Effector memory CD4-positive, alpha-beta T cell (primary cell): ENCODE measurements around the gene IL1RAPL2.

Experiments
- DNase-seq, 3 donors: peaks; one replicate each; pipeline ENCODE4 v3.0.0-alpha.2; 2020
- H3K27ac ChIP-seq: 2 replicates; pipeline ENCODE4 v1.7.0; 2013; ENCODE audit warnings: mild to moderate bottlenecking, low read length, moderate library complexity; ENCODE audit not compliant: insufficient read depth, poor library complexity, severe bottlenecking
- H3K27me3 ChIP-seq: replicated peaks from 2 replicates; pipeline ENCODE4 v1.7.0; 2013; ENCODE audit warnings: mild to moderate bottlenecking, low read length; ENCODE audit not compliant: insufficient read depth, control insufficient read depth, poor library complexity, severe bottlenecking
- H3K36me3 ChIP-seq: 2 replicates; pipeline ENCODE4 v1.7.0; 2013; ENCODE audit warnings: mild to moderate bottlenecking, low read length, moderate library complexity; ENCODE audit not compliant: control insufficient read depth, insufficient read depth
- H3K4me1 ChIP-seq: 2 replicates; pipeline ENCODE4 v1.7.0; 2013; ENCODE audit warnings: low read length, mild to moderate bottlenecking; ENCODE audit not compliant: control insufficient read depth, insufficient read depth, poor library complexity, severe bottlenecking
- H3K4me3 ChIP-seq: 2 replicates; pipeline ENCODE4 v1.7.0; 2013; ENCODE audit warnings: low read length, low read depth, mild to moderate bottlenecking; ENCODE audit not compliant: insufficient read depth, poor library complexity, severe bottlenecking
- H3K9me3 ChIP-seq: 2 replicates; pipeline ENCODE4 v1.7.0; 2013; ENCODE audit warnings: mild to moderate bottlenecking, low read length, moderate library complexity; ENCODE audit not compliant: control insufficient read depth

Gene IL1RAPL2

GRCh38 chrX:105375816-105376215 lies 809.8 kb downstream of the IL1RAPL2 start:
- DNase-seq: no peak
- H3K9me3 ChIP-seq: no peaks in the 10 kb centered on the region

GRCh38 chrX:105424729-105425128 lies 858.7 kb downstream of the IL1RAPL2 start:
- Histone ChIP-seq H3K4me3 (no peak overlapping the region), H3K9me3 (no peaks in the 10 kb centered on the region), H3K27me3 (no peaks in the 10 kb centered on the region), H3K4me1 (no peaks in the 10 kb centered on the region), H3K27ac (no peak overlapping the region), H3K36me3 (no peaks in the 10 kb centered on the region)
- DNase-seq: no peak

More at GRCh38 chrX:105375816-105376215, 809.8 kb downstream of the IL1RAPL2 start:
- H3K4me1 ChIP-seq: no peaks in the 10 kb centered on the region
- no peak overlapping the region for H3K4me3 ChIP-seq
- no peak overlapping the region for H3K27ac ChIP-seq
- H3K36me3 ChIP-seq: no peaks in the 10 kb centered on the region
- H3K27me3 ChIP-seq: no peaks in the 10 kb centered on the region

GRCh38 chrX:105451401-105451800 lies 885.4 kb downstream of the IL1RAPL2 start:
- no peaks in the 10 kb centered on the region for H3K9me3 ChIP-seq
- H3K27ac ChIP-seq: no peak overlapping the region
- no peaks in the 10 kb centered on the region for H3K27me3 ChIP-seq
- H3K4me3 ChIP-seq: no peak overlapping the region
- no peaks in the 10 kb centered on the region for H3K4me1 ChIP-seq
- no peaks in the 10 kb centered on the region for H3K36me3 ChIP-seq
- DNase-seq: no peak

- Histone ChIP-seq H3K27me3 (no peaks in the 10 kb centered on the region), H3K36me3 (no peaks in the 10 kb centered on the region), H3K27ac (no peak overlapping the region), H3K9me3 (no peaks in the 10 kb centered on the region), H3K4me3 (no peak overlapping the region), H3K4me1 (no peaks in the 10 kb centered on the region)
- no peak for DNase-seq
Measured at GRCh38 chrX:105458846-105459245, 892.8 kb downstream of the IL1RAPL2 start.

GRCh38 chrX:105460376-105460775 lies 894.4 kb downstream of the IL1RAPL2 start:
- H3K4me3 ChIP-seq: no peak overlapping the region
- DNase-seq: no peak
- no peaks in the 10 kb centered on the region for H3K9me3 ChIP-seq
- no peaks in the 10 kb centered on the region for H3K27me3 ChIP-seq
- H3K27ac ChIP-seq: no peak overlapping the region
- no peaks in the 10 kb centered on the region for H3K36me3 ChIP-seq
- no peaks in the 10 kb centered on the region for H3K4me1 ChIP-seq

- H3K4me3 ChIP-seq: no peak overlapping the region
- H3K4me1 ChIP-seq: no peaks in the 10 kb centered on the region
- H3K36me3 ChIP-seq: no peaks in the 10 kb centered on the region
- H3K9me3 ChIP-seq: no peaks in the 10 kb centered on the region
- no peaks in the 10 kb centered on the region for H3K27me3 ChIP-seq
- H3K27ac ChIP-seq: no peak overlapping the region
- DNase-seq: no peak
Measured at GRCh38 chrX:105461016-105461415, 895.0 kb downstream of the IL1RAPL2 start.

GRCh38 chrX:105462186-105462585 lies 896.2 kb downstream of the IL1RAPL2 start:
- Histone ChIP-seq H3K27me3 (no peaks in the 10 kb centered on the region), H3K9me3 (no peaks in the 10 kb centered on the region), H3K4me1 (no peaks in the 10 kb centered on the region), H3K36me3 (no peaks in the 10 kb centered on the region), H3K27ac (no peak overlapping the region), H3K4me3 (no peak overlapping the region)
- DNase-seq: no peak

GRCh38 chrX:105463473-105463872 lies 897.5 kb downstream of the IL1RAPL2 start:
- no peak overlapping the region for H3K27ac ChIP-seq
- no peaks in the 10 kb centered on the region for H3K27me3 ChIP-seq
- H3K36me3 ChIP-seq: no peaks in the 10 kb centered on the region
- no peaks in the 10 kb centered on the region for H3K9me3 ChIP-seq
- no peak for DNase-seq
- H3K4me3 ChIP-seq: no peak overlapping the region
- H3K4me1 ChIP-seq: no peaks in the 10 kb centered on the region

- H3K36me3 ChIP-seq: no peaks in the 10 kb centered on the region
- H3K9me3 ChIP-seq: no peaks in the 10 kb centered on the region
- DNase-seq: no peak
- no peak overlapping the region for H3K27ac ChIP-seq
- no peak overlapping the region for H3K4me3 ChIP-seq
- H3K4me1 ChIP-seq: no peaks in the 10 kb centered on the region
- H3K27me3 ChIP-seq: no peaks in the 10 kb centered on the region
Measured at GRCh38 chrX:105464618-105465017, 898.6 kb downstream of the IL1RAPL2 start.

- no peaks in the 10 kb centered on the region for H3K4me1 ChIP-seq
- H3K27ac ChIP-seq: no peak overlapping the region
- no peak for DNase-seq
Measured at GRCh38 chrX:105468741-105469140, 902.7 kb downstream of the IL1RAPL2 start.

GRCh38 chrX:105471597-105471996 lies 905.6 kb downstream of the IL1RAPL2 start:
- Histone ChIP-seq H3K9me3 (no peaks in the 10 kb centered on the region), H3K4me3 (no peak overlapping the region), H3K4me1 (no peaks in the 10 kb centered on the region), H3K27me3 (no peaks in the 10 kb centered on the region), H3K27ac (no peak overlapping the region), H3K36me3 (no peaks in the 10 kb centered on the region)
- no peak for DNase-seq

More at GRCh38 chrX:105468741-105469140, 902.7 kb downstream of the IL1RAPL2 start:
- H3K27me3 ChIP-seq: no peaks in the 10 kb centered on the region
- H3K4me3 ChIP-seq: no peak overlapping the region
- H3K36me3 ChIP-seq: no peaks in the 10 kb centered on the region
- H3K9me3 ChIP-seq: no peaks in the 10 kb centered on the region
